CD14-positive monocyte (primary cell): Measurements from ENCODE around the gene NKAIN2. TPM values are rescaled to one million over a fixed set of nuclear protein-coding genes. Genes with fewer than 3 reads are reported as not detected.

Experiments
- DNase-seq, 3 donors: peaks; one replicate each; pipeline ENCODE4 v3.0.0-alpha.2; 2011 to 2022
- H2AFZ ChIP-seq: 2 replicates; pipeline ENCODE4 v1.6.0; 2012; ENCODE audit warnings: mild to moderate bottlenecking, low read depth, low read length, inconsistent platforms; ENCODE audit not compliant: insufficient read depth, poor library complexity, severe bottlenecking
- H3K27ac ChIP-seq, 2 donors: 1 replicate in 1 of 2; 2 replicates in 1 of 2; pipeline ENCODE4 v1.5.1; 2012 to 2013; ENCODE audit warnings: low read length in 2 of 2, control low read depth in 1 of 2, inconsistent platforms in 1 of 2, low read depth in 1 of 2, mild to moderate bottlenecking in 1 of 2
- H3K27me3 ChIP-seq, 2 donors: one replicate each; pipeline versions ENCODE4 v1.6.0 to v1.6.1; 2011 to 2013; ENCODE audit warnings: low read length in 2 of 2; ENCODE audit not compliant: control insufficient read depth in 2 of 2, insufficient read depth in 2 of 2
- H3K36me3 ChIP-seq, 2 donors: replicated peaks in 1 of 2; 1 replicate in 1 of 2; 2 replicates in 1 of 2; pipeline versions ENCODE4 v1.5.1 to v1.6.1; 2012 to 2013; ENCODE audit warnings: low read length in 2 of 2, control low read depth in 1 of 2, inconsistent platforms in 1 of 2, mild to moderate bottlenecking in 1 of 2; ENCODE audit not compliant: insufficient read depth in 2 of 2, control insufficient read depth in 1 of 2
- H3K4me1 ChIP-seq, 2 donors: 1 replicate in 1 of 2; 2 replicates in 1 of 2; pipeline versions ENCODE4 v1.5.1 to v1.6.1; 2012 to 2013; ENCODE audit warnings: low read length in 2 of 2, control low read depth in 1 of 2, inconsistent platforms in 1 of 2, mild to moderate bottlenecking in 1 of 2, moderate library complexity in 1 of 2; ENCODE audit not compliant: insufficient read depth in 2 of 2, control insufficient read depth in 1 of 2
- H3K4me2 ChIP-seq: replicated peaks from 2 replicates; pipeline ENCODE3; 2012; ENCODE audit warnings: low read length, moderate library complexity, mild to moderate bottlenecking; ENCODE audit not compliant: poor library complexity, severe bottlenecking; ENCODE audit errors: extremely low read depth
- H3K4me3 ChIP-seq, 3 experiments: fragments of 200-600 bp in 1 of 3; sonication (generic) in 1 of 3; replicated peaks in 1 of 3; 1 replicate in 2 of 3; 2 replicates in 1 of 3; pipeline ENCODE4 v1.5.1; 2011 to 2013; ENCODE audit warnings: low read length in 3 of 3, mild to moderate bottlenecking in 3 of 3, control low read depth in 2 of 3, low read depth in 2 of 3, inconsistent platforms in 1 of 3, moderate library complexity in 1 of 3
- H3K79me2 ChIP-seq: 2 replicates; pipeline ENCODE4 v1.6.0; 2012; ENCODE audit warnings: mild to moderate bottlenecking, control low read depth, inconsistent platforms, low read length, moderate library complexity; ENCODE audit not compliant: insufficient read depth
- H3K9ac ChIP-seq: 2 replicates; pipeline ENCODE4 v1.6.0; 2017; ENCODE audit warnings: low read length, mild to moderate bottlenecking; ENCODE audit not compliant: insufficient read depth, poor library complexity, severe bottlenecking
- H3K9me3 ChIP-seq, 2 donors: replicated peaks in 1 of 2; 1 replicate in 1 of 2; 2 replicates in 1 of 2; pipeline versions ENCODE4 v1.5.1 to v1.6.1; 2012 to 2013; ENCODE audit warnings: low read length in 2 of 2, control low read depth in 1 of 2; ENCODE audit not compliant: control insufficient read depth in 1 of 2, insufficient read depth in 1 of 2
- H4K20me1 ChIP-seq: 2 replicates; pipeline ENCODE4 v1.6.0; 2012; ENCODE audit warnings: mild to moderate bottlenecking, low read length, control low read depth, moderate library complexity; ENCODE audit not compliant: insufficient read depth
- H3K27ac Mint-ChIP-seq, 7 donors: one replicate each; pipeline ENCODE4 v1.8.0; 2020; ENCODE audit warnings: mild to moderate bottlenecking in 7 of 7, mixed read lengths in 7 of 7, moderate library complexity in 6 of 7, inconsistent platforms in 2 of 7
- H3K27me3 Mint-ChIP-seq, 3 donors: one replicate each; pipeline ENCODE4 v1.8.0; 2021 to 2022; ENCODE audit warnings: low read depth in 3 of 3, mild to moderate bottlenecking in 3 of 3, mixed read lengths in 3 of 3, moderate library complexity in 3 of 3, inconsistent platforms in 1 of 3
- H3K36me3 Mint-ChIP-seq, 2 donors: one replicate each; pipeline ENCODE4 v1.8.0; 2020; ENCODE audit warnings: mixed read lengths in 2 of 2, inconsistent platforms in 1 of 2, mild to moderate bottlenecking in 1 of 2
- H3K4me1 Mint-ChIP-seq: one replicate; pipeline ENCODE4 v1.8.0; 2020; ENCODE audit warnings: mild to moderate bottlenecking, mixed read lengths
- H3K4me3 Mint-ChIP-seq, 2 donors: one replicate each; pipeline ENCODE4 v1.8.0; 2020; ENCODE audit warnings: mild to moderate bottlenecking in 2 of 2, mixed read lengths in 2 of 2, moderate library complexity in 1 of 2
- H3K9me3 Mint-ChIP-seq, 7 donors: one replicate each; pipeline ENCODE4 v1.8.0; 2020 to 2022; ENCODE audit warnings: mixed read lengths in 7 of 7, mild to moderate bottlenecking in 6 of 7, moderate library complexity in 6 of 7, inconsistent platforms in 2 of 7
- WGBS: methylation state at CpG from one replicate; pipeline ENCODE4 v1.1.5; 2013; ENCODE audit warnings: missing lambda C conversion rate; ENCODE audit not compliant: insufficient coverage; 5-methylcytosine and 5-hydroxymethylcytosine counted together
- intact Hi-C, 2 donors: fragments of 100-400 bp; cut with micrococcal nuclease; formaldehyde crosslinking; loops; one replicate each; pipeline versions ENCODE4 v1.15.0 to v1.15.1; 2023
- polyA plus RNA-seq, 3 donors: library from polyadenylated mRNA; depleted of rRNA in 1 of 3; unstranded in 2 of 3; stranded (reverse) in 1 of 3; fragments of 300-500 nt in 2 of 3; fragments of >200 nt in 1 of 3; fragmentation: Illumina TruSeq in 2 of 3; gene quantifications; 1 replicate in 2 of 3; 2 replicates in 1 of 3; pipeline ENCODE4 v1.2.3, GENCODE V29; 2012 to 2021
- TF ChIP-seq, protein P1 (sequence below): fragments of 200-600 bp; IDR thresholded peaks from one replicate; pipeline ENCODE4 v1.8.0; 2022; ENCODE audit warnings: antibody characterized with exemption, mild to moderate bottlenecking

Gene NKAIN2
- polyA plus RNA-seq, 3 donors = not detected

DNA sequence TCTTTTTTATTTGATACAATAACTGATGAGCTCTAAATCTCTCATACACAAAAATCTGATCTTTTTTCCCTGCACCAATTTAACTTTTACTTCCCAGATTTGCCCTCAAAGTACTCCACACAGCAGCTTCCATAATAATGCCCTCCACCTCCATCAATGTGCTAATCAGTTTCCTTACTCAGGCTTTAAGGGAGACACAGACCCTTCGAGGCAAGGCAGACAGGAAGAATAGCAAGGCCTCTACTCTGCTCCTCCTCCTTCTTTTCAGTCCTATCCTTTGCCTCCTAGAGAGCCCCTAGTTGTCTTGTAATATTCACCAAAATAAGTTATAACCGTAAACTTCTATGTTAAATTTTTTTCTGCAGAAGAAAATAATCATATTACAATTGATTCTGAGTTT is 713.7 kb downstream of the NKAIN2 start:
- Histone ChIP-seq H3K9ac (no peak overlapping the region), H3K36me3 (no peaks in the 10 kb centered on the region), H3K27ac (no peak overlapping the region), H3K4me3 (no peak overlapping the region), H3K27me3 (no peaks in the 10 kb centered on the region), H3K4me2 (no peak overlapping the region), H2AFZ (no peak overlapping the region), H3K4me1 (no peaks in the 10 kb centered on the region), H3K79me2 (no peaks in the 10 kb centered on the region), H4K20me1 (no peaks in the 10 kb centered on the region), H3K9me3 (no peaks in the 10 kb centered on the region)
- no peak for DNase-seq
- Mint-ChIP-seq H3K4me1 (no peaks in the 10 kb centered on the region), H3K36me3 (no peaks in the 10 kb centered on the region), H3K27ac (no peak overlapping the region), H3K9me3 (peaks cover 0 to 3% (median 0%) of the 10 kb centered on the region in 7 donors), H3K27me3 (no peaks in the 10 kb centered on the region), H3K4me3 (no peak overlapping the region)
- intact Hi-C loops = no loop called here
- WGBS = no CpG with 5 or more reads among the region's 2 CpGs
- TF ChIP-seq, protein P1, sequence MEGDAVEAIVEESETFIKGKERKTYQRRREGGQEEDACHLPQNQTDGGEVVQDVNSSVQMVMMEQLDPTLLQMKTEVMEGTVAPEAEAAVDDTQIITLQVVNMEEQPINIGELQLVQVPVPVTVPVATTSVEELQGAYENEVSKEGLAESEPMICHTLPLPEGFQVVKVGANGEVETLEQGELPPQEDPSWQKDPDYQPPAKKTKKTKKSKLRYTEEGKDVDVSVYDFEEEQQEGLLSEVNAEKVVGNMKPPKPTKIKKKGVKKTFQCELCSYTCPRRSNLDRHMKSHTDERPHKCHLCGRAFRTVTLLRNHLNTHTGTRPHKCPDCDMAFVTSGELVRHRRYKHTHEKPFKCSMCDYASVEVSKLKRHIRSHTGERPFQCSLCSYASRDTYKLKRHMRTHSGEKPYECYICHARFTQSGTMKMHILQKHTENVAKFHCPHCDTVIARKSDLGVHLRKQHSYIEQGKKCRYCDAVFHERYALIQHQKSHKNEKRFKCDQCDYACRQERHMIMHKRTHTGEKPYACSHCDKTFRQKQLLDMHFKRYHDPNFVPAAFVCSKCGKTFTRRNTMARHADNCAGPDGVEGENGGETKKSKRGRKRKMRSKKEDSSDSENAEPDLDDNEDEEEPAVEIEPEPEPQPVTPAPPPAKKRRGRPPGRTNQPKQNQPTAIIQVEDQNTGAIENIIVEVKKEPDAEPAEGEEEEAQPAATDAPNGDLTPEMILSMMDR = no peak

DNA sequence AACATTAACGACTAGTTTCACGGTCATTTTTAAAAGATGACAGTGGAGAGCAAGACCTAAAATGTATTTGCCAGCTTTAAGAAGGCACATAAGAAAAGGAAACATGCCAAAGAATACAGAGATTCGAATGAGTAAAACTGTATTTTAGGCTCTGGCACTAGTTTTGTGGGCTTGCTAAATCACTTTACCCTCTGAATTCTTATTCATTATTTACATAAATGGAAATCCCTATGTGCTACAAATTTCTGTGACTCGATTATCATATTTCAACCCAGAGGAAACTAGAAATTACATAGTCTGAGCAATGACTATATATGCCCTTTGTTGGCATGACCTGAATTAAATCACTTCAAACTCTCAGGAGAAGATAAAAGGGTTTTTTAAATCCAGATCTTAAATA is 716.8 kb downstream of the NKAIN2 start:
- no CpG with 5 or more reads among the region's 4 CpGs for WGBS
- no peak overlapping the region for H2AFZ ChIP-seq
- H3K36me3 ChIP-seq = no peaks in the 10 kb centered on the region
- Mint-ChIP-seq H3K9me3 (no peaks in the 10 kb centered on the region), H3K27me3 (no peaks in the 10 kb centered on the region), H3K4me3 (no peak overlapping the region), H3K4me1 (no peaks in the 10 kb centered on the region), H3K27ac (no peak overlapping the region), H3K36me3 (no peaks in the 10 kb centered on the region)
- H3K4me1 ChIP-seq = no peaks in the 10 kb centered on the region
- intact Hi-C loops = no loop called here
- H3K27ac ChIP-seq = no peak overlapping the region
- TF ChIP-seq, protein P1 = no peak
- no peaks in the 10 kb centered on the region for H4K20me1 ChIP-seq
- no peak overlapping the region for H3K4me2 ChIP-seq
- H3K79me2 ChIP-seq = no peaks in the 10 kb centered on the region
- H3K9ac ChIP-seq = no peak overlapping the region
- H3K4me3 ChIP-seq = no peak overlapping the region
- no peak for DNase-seq
- H3K27me3 ChIP-seq = no peaks in the 10 kb centered on the region
- H3K9me3 ChIP-seq = no peaks in the 10 kb centered on the region
